PC-9 (cell line): Measurements from ENCODE around the gene PFDN2. TPM values are rescaled to one million over a fixed set of nuclear protein-coding genes. Genes with fewer than 3 reads are reported as not detected.

ENCODE experiments used
- BruUV-seq: library from RNA; stranded (reverse); fragments of 400-500 nt; replicated peaks from 2 replicates; lab custom pipeline; 2021; lab: Mats Ljungman, UMichigan
- CTCF ChIA-PET: fragments of 300-600 bp; sonication (Branson Sonifier 250); formaldehyde crosslinking; loops from one replicate; lab custom pipeline; 2022; ENCODE audit warnings: antibody characterized with exemption; lab: Charles Lee
- POLR2A ChIA-PET: fragments of 300-600 bp; sonication (Branson Sonifier 250); formaldehyde crosslinking; loops from one replicate; lab custom pipeline; 2022; ENCODE audit warnings: antibody characterized with exemption; ENCODE audit not compliant: unreplicated experiment; lab: Charles Lee
- DNase-seq, 2 experiments: peaks; one replicate each; pipeline versions ENCODE4 v3.0.0 to v3.0.0-alpha.2; 2015 to 2022; ENCODE audit warnings: mixed read lengths in 1 of 2
- H2AFZ ChIP-seq: fragments of 200-600 bp; sonication (generic); 2 replicates; pipeline ENCODE4 v1.8.1; 2017; ENCODE audit warnings: antibody characterized with exemption
- H3F3A ChIP-seq: fragments of 200-600 bp; sonication (generic); 2 replicates; pipeline ENCODE4 v1.8.1; 2017; ENCODE audit warnings: antibody characterized with exemption, mild to moderate bottlenecking, low read depth; ENCODE audit not compliant: insufficient read depth
- H3K27ac ChIP-seq: fragments of 200-600 bp; sonication (generic); 2 replicates; pipeline ENCODE4 v1.6.1; 2016; ENCODE audit warnings: mixed run types
- H3K27me3 ChIP-seq: fragments of 200-600 bp; sonication (generic); 2 replicates; pipeline ENCODE4 v1.6.1; 2016; ENCODE audit warnings: low read depth, mixed run types; ENCODE audit not compliant: insufficient read depth
- H3K36me3 ChIP-seq: fragments of 200-600 bp; sonication (generic); 2 replicates; pipeline ENCODE4 v1.6.1; 2016; ENCODE audit warnings: low read depth, mixed run types
- H3K4me1 ChIP-seq: fragments of 200-600 bp; sonication (generic); replicated peaks from 2 replicates; pipeline ENCODE4 v1.6.1; 2016; ENCODE audit warnings: mixed run types; ENCODE audit not compliant: insufficient read depth
- H3K4me2 ChIP-seq: fragments of 200-600 bp; sonication (generic); 2 replicates; pipeline ENCODE4 v1.6.1; 2017; ENCODE audit warnings: mixed run types
- H3K4me3 ChIP-seq: fragments of 200-600 bp; sonication (generic); 2 replicates; pipeline ENCODE4 v1.6.1; 2016; ENCODE audit warnings: mixed run types
- H3K79me2 ChIP-seq: fragments of 200-600 bp; sonication (generic); 2 replicates; pipeline ENCODE4 v1.6.1; 2017; ENCODE audit warnings: low read depth, mixed run types
- H3K9me2 ChIP-seq: fragments of 200-600 bp; sonication (generic); 2 replicates; pipeline ENCODE4 v1.8.1; 2017; ENCODE audit warnings: mild to moderate bottlenecking; ENCODE audit not compliant: insufficient read depth
- H3K9me3 ChIP-seq: fragments of 200-600 bp; sonication (generic); 2 replicates; pipeline ENCODE4 v1.8.1; 2016; ENCODE audit warnings: low read depth; ENCODE audit not compliant: insufficient read depth
- H4K20me1 ChIP-seq: fragments of 200-600 bp; sonication (generic); 2 replicates; pipeline ENCODE4 v1.8.1; 2017; ENCODE audit not compliant: insufficient read depth
- CTCF ChIP-seq: fragments of 200-600 bp; sonication (generic); conservative IDR thresholded peaks from 2 replicates; pipeline ENCODE4 v1.6.1; 2017; ENCODE audit warnings: mixed run types, antibody characterized with exemption, mild to moderate bottlenecking, moderate library complexity
- EZH2 ChIP-seq: fragments of 200-600 bp; sonication (generic); IDR thresholded peaks from 2 replicates; pipeline ENCODE4 v1.8.0; 2017; ENCODE audit warnings: antibody characterized with exemption, low read depth
- intact Hi-C: fragments of 100-400 bp; cut with micrococcal nuclease; formaldehyde crosslinking; loops from one replicate; pipeline ENCODE4 v1.10.0; 2022; ENCODE audit not compliant: unreplicated experiment
- total RNA-seq: library from RNA; stranded (reverse); gene quantifications from 2 replicates; pipeline ENCODE4 v1.2.3, GENCODE V29; 2021

The PFDN2 gene
- total RNA-seq, 1 experiment from 2014 or later = 74.4 TPM

GRCh38 chr1:161085165-161085564, 32.7 kb downstream of the PFDN2 start:
- H4K20me1 ChIP-seq = no peaks in the 10 kb centered on the region
- intact Hi-C loops = no loop called here
- no peaks in the 10 kb centered on the region for H3K36me3 ChIP-seq
- H2AFZ ChIP-seq = no peak overlapping the region
- no peaks in the 10 kb centered on the region for H3K27me3 ChIP-seq
- ChIA-PET POLR2A (interaction anchor here (0.6 kb wide), 2 partner anchors 9 to 1297 kb away, joined by 6 to 16 read pairs; no protein-coding TSS in a partner anchor), CTCF (interaction anchor here (0.6 to 0.7 kb wide), 3 partner anchors 36 to 296 kb away, joined by 4 to 7 read pairs (median 6); no protein-coding TSS in a partner anchor)
- peak overlapping the region; percentile 15; the same call in 1 of the 2 replicates for H3K4me3 ChIP-seq
- H3K4me2 ChIP-seq = peak overlapping the region; percentile 92
- no peaks in the 10 kb centered on the region for H3K9me2 ChIP-seq
- H3F3A ChIP-seq = peaks cover 30% of the 10 kb centered on the region; the same call in 1 of the 2 replicates
- DNase-seq = no peak
- no peak for TF ChIP-seq EZH2
- no peak for TF ChIP-seq CTCF
- peak overlapping the region; percentile 48 for H3K27ac ChIP-seq
- peaks cover 69% of the 10 kb centered on the region for H3K79me2 ChIP-seq
- no peaks in the 10 kb centered on the region for H3K9me3 ChIP-seq
- peaks cover 92% of the 10 kb centered on the region for H3K4me1 ChIP-seq
- BruUV-seq = no TSS peak

GRCh38 chr1:161084597-161084988, 33.2 kb downstream of the PFDN2 start:
- no peaks in the 10 kb centered on the region for H3K27me3 ChIP-seq
- no peaks in the 10 kb centered on the region for H3K9me2 ChIP-seq
- no peak overlapping the region for H3K4me3 ChIP-seq
- intact Hi-C loops = no loop called here
- no peaks in the 10 kb centered on the region for H3K36me3 ChIP-seq
- H3K27ac ChIP-seq = peak overlapping the region; percentile 48
- peaks cover 86% of the 10 kb centered on the region for H3K4me1 ChIP-seq
- peak overlapping the region; percentile 92 for H3K4me2 ChIP-seq
- TF ChIP-seq CTCF (no peak), EZH2 (no peak)
- no peaks in the 10 kb centered on the region for H4K20me1 ChIP-seq
- DNase-seq = no peak
- H3K79me2 ChIP-seq = peaks cover 75% of the 10 kb centered on the region
- no peak overlapping the region for H2AFZ ChIP-seq
- CTCF ChIA-PET = interaction anchor here (0.6 kb wide), 2 partner anchors 36 to 238 kb away, joined by 3 to 6 read pairs; no protein-coding TSS in a partner anchor
- POLR2A ChIA-PET = interaction anchor here (0.6 kb wide), 1 partner anchor 1296 kb away, joined by 6 read pairs; no protein-coding TSS in a partner anchor
- BruUV-seq = no TSS peak
- H3K9me3 ChIP-seq = no peaks in the 10 kb centered on the region
- H3F3A ChIP-seq = peaks cover 30% of the 10 kb centered on the region; the same call in 1 of the 2 replicates

- CTCF ChIA-PET = interaction anchor here (0.6 kb wide), 1 partner anchor 238 kb away, joined by 3 read pairs; no protein-coding TSS in a partner anchor
Observed at GRCh38 chr1:161083748-161084596, 33.9 kb downstream of the PFDN2 start.

More at GRCh38 chr1:161083748-161084596, 33.9 kb downstream of the PFDN2 start:
- peak overlapping the region; percentile 92 for H3K4me2 ChIP-seq
- POLR2A ChIA-PET = no interaction called here
- H3K9me3 ChIP-seq = no peaks in the 10 kb centered on the region
- H3F3A ChIP-seq = peaks cover 30% of the 10 kb centered on the region; the same call in 1 of the 2 replicates
- intact Hi-C loops = loop anchor here (1.0 to 2.0 kb wide), 3 partner anchors 13 to 71 kb away; partner anchors contain the start of gene USF1
- H4K20me1 ChIP-seq = no peaks in the 10 kb centered on the region
- DNase-seq = no peak
- peaks cover 82% of the 10 kb centered on the region for H3K4me1 ChIP-seq
- no peak overlapping the region for H2AFZ ChIP-seq
- no TSS peak for BruUV-seq
- peak overlapping the region; percentile 48 for H3K27ac ChIP-seq
- H3K36me3 ChIP-seq = no peaks in the 10 kb centered on the region
- peaks cover 74% of the 10 kb centered on the region for H3K79me2 ChIP-seq
- peak overlapping the region; percentile 25; the same call in 1 of the 2 replicates for H3K4me3 ChIP-seq
- no peak for TF ChIP-seq EZH2
- TF ChIP-seq CTCF = no peak
- H3K27me3 ChIP-seq = no peaks in the 10 kb centered on the region
- H3K9me2 ChIP-seq = no peaks in the 10 kb centered on the region
